ENCODE results near the gene SMURF1. TPM values are rescaled to one million over a fixed set of nuclear protein-coding genes. Genes with fewer than 3 reads are reported as not detected.

The SMURF1 gene
- total RNA-seq, 1 experiment from 2014 or later: 25.0 TPM

- H3K27me3 ChIP-seq: no peaks in the 10 kb centered on the region
- no peak overlapping the region for H3K27ac ChIP-seq
- no peaks in the 10 kb centered on the region for H3K4me1 ChIP-seq
- no peaks in the 10 kb centered on the region for H3K9me3 ChIP-seq (replicated peaks)
- H3K36me3 ChIP-seq: peaks cover 61% of the 10 kb centered on the region
- H3K4me3 ChIP-seq: no peak overlapping the region
- no peak for DNase-seq
Observed at GRCh38 chr7:99013266-99014112, 130.4 kb downstream of the SMURF1 start.

DNA sequence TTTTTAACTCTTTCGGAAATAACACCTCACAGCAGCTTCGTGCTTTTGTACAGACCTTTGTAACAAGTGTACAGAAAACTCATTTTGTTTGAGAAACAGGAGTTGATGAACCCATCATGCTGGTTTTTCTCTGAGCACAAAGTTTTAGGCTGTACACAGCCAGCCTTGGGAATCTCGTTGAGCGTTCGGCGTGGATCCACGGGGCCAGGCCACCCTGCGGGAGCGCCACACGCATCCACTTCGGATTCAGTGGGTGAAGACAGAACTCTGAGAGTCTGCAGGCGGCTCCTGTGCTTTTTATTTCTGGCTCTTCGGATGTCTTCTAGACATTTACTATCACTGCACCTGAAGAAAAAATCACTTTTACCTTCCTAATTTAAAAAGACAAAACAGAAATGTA is 131.2 kb downstream of the SMURF1 start:
- Histone ChIP-seq H3K27me3 (no peaks in the 10 kb centered on the region), H3K4me1 (no peaks in the 10 kb centered on the region), H3K4me3 (no peak overlapping the region), H3K27ac (no peak overlapping the region), H3K9me3 (replicated peaks) (no peaks in the 10 kb centered on the region), H3K36me3 (peaks cover 65% of the 10 kb centered on the region)
- DNase-seq: no peak

DNA sequence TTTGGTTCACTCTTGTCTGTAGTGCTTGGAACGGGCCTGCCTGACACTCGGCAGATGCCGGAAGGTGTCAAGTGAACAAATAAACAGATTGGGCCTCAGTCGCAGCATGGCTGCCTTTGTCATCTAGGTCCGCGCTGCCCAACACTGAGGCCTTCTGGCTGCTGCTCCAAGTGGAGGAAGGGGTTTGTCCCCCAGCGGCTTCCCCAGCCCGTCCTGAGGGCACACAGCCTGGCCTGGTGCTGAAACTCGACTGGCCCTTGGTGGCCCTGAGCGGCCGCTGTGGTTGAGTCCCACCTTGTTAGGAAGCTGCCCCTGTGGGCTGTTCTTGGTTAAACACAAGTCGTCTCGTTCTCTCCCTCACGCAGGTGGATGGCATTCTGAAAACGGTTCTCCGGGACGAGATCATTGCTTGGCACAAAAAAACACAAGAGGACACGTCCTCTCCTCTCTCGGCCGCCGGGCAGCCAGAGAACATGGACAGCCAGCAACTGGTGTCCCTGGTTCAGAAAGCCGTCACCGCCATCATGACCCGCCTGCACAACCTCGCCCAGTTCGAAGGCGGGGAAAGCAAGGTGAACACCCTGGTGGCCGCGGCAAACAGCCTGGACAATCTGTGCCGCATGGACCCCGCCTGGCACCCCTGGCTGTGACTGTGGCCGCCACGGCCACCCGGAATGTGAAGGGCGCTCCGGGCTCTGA is 132.1 kb downstream of the SMURF1 start:
- H3K4me3 ChIP-seq: no peak overlapping the region
- no peak for DNase-seq
- no peaks in the 10 kb centered on the region for H3K4me1 ChIP-seq
- H3K27ac ChIP-seq: no peak overlapping the region
- no peaks in the 10 kb centered on the region for H3K9me3 ChIP-seq (replicated peaks)
- H3K27me3 ChIP-seq: no peaks in the 10 kb centered on the region
- H3K36me3 ChIP-seq: peaks cover 70% of the 10 kb centered on the region

DNA sequence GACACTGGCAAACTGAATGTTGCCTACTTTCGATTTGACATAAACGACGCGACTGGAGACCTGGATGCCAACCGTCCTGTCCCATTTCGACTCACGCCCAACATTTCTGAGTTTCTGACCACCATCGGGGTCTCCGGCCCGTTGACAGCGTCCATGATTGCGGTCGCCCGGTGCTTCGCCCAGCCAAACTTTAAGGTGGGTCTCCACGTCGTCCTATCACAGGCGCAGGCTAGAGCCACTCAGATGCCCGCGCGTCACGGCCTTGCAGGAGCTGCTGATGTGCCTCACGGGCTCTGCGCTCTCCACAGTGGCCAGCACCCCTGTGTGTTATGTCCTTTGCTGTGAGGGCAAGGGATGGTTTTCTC is 132.6 kb downstream of the SMURF1 start:
- Histone ChIP-seq H3K4me1 (no peaks in the 10 kb centered on the region), H3K9me3 (replicated peaks) (no peaks in the 10 kb centered on the region), H3K36me3 (peaks cover 75% of the 10 kb centered on the region), H3K27me3 (no peaks in the 10 kb centered on the region), H3K4me3 (no peak overlapping the region), H3K27ac (no peak overlapping the region)
- no peak for DNase-seq

DNA sequence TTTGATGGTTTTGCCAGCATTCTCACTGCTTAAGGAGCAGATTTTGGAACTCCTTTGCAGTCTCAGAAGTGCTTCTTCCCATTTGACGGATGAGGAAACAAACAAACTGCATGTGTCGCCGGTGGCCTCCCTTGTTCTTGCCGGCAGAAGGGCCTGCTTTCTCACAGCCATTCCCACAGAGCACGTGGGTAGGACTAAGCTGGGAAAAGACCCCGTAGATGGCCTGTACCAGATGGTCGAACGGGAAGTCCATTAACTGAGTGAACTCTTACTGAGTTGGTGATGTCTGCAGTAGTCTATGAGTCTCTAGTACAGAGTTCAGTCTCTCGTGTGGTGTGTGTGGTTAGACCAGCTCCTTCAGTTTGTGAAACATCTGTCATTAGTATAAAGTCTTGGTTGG is 133.6 kb downstream of the SMURF1 start:
- H3K27ac ChIP-seq: no peak overlapping the region
- H3K4me1 ChIP-seq: no peaks in the 10 kb centered on the region
- no peak overlapping the region for H3K4me3 ChIP-seq
- H3K9me3 ChIP-seq (replicated peaks): no peaks in the 10 kb centered on the region
- H3K36me3 ChIP-seq: peaks cover 73% of the 10 kb centered on the region
- DNase-seq: no peak
- H3K27me3 ChIP-seq: no peaks in the 10 kb centered on the region

GRCh38 chr7:99008921-99009530 is 134.9 kb downstream of the SMURF1 start:
- Histone ChIP-seq H3K36me3 (peaks cover 76% of the 10 kb centered on the region), H3K27me3 (no peaks in the 10 kb centered on the region)

DNA sequence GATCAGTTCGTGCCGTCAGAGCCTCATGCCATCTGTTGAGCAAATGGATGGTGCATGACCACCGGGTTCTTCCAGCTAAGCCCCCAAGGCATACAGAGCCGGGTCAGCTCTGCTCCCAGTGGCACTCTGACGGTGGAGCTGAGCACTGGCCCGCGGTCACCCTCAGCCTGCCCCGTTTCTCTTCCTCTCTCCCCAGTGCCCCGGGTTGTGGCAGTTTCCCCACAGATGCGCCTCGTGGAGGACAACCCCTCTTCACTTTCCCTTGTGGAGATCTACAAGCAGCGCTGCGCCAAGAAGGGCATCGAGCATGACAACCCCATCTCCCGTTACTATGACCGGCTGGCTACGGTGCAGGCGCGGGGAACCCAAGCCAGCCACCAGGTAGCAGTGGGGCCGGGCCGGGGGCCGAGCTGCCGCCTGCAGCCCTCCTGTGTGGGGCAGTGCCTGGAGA is 135.7 kb downstream of the SMURF1 start:
- H3K4me3 ChIP-seq: no peak overlapping the region
- no peak overlapping the region for H3K27ac ChIP-seq
- H3K27me3 ChIP-seq: no peaks in the 10 kb centered on the region
- peaks cover 71% of the 10 kb centered on the region for H3K36me3 ChIP-seq
- H3K9me3 ChIP-seq (replicated peaks): no peaks in the 10 kb centered on the region
- no peaks in the 10 kb centered on the region for H3K4me1 ChIP-seq
- no peak for DNase-seq

More at GRCh38 chr7:99008921-99009530, 134.9 kb downstream of the SMURF1 start:
- Histone ChIP-seq H3K9me3 (replicated peaks) (no peaks in the 10 kb centered on the region), H3K4me3 (no peak overlapping the region), H3K27ac (no peak overlapping the region), H3K4me1 (no peaks in the 10 kb centered on the region)
- no peak for DNase-seq

DNA sequence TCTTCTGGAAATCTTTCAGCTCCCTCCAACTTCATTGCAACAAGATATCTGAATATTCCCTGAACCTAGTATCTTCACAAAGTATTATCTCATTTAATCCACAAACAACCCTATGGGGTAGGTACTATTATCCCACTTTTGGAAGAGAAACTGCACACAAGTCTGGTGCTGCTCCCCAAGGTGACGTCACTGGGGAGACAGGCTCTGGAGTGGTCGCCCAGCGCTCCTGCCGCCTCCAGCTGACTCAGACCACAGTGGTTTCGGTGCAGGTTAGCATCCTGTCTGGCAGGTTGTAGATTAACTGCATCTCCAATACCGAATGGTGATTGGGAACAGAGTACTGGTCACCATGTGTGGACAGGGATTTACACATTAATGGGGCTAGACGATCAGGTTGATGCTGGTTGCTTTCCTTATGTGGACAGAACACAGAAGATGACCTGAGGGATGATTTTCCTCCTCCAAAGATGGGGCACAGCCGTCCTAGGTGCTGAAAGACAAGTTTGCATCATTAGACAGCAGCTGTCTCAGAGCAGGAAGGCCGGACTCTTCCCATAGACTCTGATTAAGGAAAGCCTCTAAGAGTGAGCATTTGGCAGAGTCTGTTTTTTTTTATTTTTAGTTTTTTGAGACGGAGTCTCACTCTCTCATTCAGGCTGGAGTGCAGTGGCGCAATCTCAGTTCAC is 137.0 kb downstream of the SMURF1 start:
- Histone ChIP-seq H3K27ac (no peak overlapping the region), H3K9me3 (replicated peaks) (no peaks in the 10 kb centered on the region), H3K36me3 (peaks cover 63% of the 10 kb centered on the region), H3K4me3 (no peak overlapping the region), H3K27me3 (no peaks in the 10 kb centered on the region), H3K4me1 (no peaks in the 10 kb centered on the region)
- no peak for DNase-seq

GRCh38 chr7:99005776-99006175 is 138.1 kb downstream of the SMURF1 start:
- Histone ChIP-seq H3K27me3 (no peaks in the 10 kb centered on the region), H3K4me1 (no peaks in the 10 kb centered on the region), H3K9me3 (replicated peaks) (no peaks in the 10 kb centered on the region), H3K4me3 (no peak overlapping the region), H3K36me3 (peaks cover 63% of the 10 kb centered on the region), H3K27ac (no peak overlapping the region)
- DNase-seq: no peak

GRCh38 chr7:99004781-99005500 is 139.0 kb downstream of the SMURF1 start:
- H3K27ac ChIP-seq: no peak overlapping the region
- H3K4me3 ChIP-seq: no peak overlapping the region
- no peaks in the 10 kb centered on the region for H3K9me3 ChIP-seq (replicated peaks)
- peaks cover 60% of the 10 kb centered on the region for H3K36me3 ChIP-seq
- H3K4me1 ChIP-seq: no peaks in the 10 kb centered on the region
- H3K27me3 ChIP-seq: no peaks in the 10 kb centered on the region
- DNase-seq: no peak

GRCh38 chr7:99004216-99004615 is 139.7 kb downstream of the SMURF1 start:
- Histone ChIP-seq H3K36me3 (peaks cover 63% of the 10 kb centered on the region), H3K4me1 (no peaks in the 10 kb centered on the region), H3K27me3 (no peaks in the 10 kb centered on the region), H3K4me3 (no peak overlapping the region), H3K9me3 (replicated peaks) (no peaks in the 10 kb centered on the region), H3K27ac (no peak overlapping the region)
- no peak for DNase-seq

DNA sequence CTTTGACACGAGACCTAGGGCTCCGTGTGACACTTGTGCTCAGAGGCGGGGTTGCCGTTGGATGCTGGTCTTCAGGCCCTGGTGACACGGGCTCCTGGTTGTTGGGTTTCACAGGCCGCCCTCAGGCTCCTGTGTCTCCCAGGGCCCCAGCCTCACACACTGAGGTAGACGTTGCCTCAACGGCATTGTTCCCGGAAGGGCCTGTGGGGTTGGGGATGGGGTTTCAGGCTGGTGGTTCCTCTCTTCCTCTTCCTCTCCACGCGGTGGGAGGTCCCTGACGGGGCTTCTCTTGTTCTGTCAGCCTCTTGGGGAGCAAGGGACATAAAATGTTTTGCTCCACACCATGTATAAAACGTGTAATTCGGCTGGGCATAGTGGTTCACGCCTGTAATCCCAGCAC is 140.5 kb downstream of the SMURF1 start:
- Histone ChIP-seq H3K27ac (no peak overlapping the region), H3K4me3 (no peak overlapping the region), H3K4me1 (no peaks in the 10 kb centered on the region), H3K36me3 (peaks cover 56% of the 10 kb centered on the region), H3K9me3 (replicated peaks) (no peaks in the 10 kb centered on the region), H3K27me3 (no peaks in the 10 kb centered on the region)
- no peak for DNase-seq

- Histone ChIP-seq H3K9me3 (replicated peaks) (no peaks in the 10 kb centered on the region), H3K4me1 (no peaks in the 10 kb centered on the region), H3K27ac (no peak overlapping the region), H3K27me3 (no peaks in the 10 kb centered on the region), H3K36me3 (peaks cover 51% of the 10 kb centered on the region), H3K4me3 (no peak overlapping the region)
- DNase-seq: no peak
Observed at GRCh38 chr7:99002827-99003212, 141.1 kb downstream of the SMURF1 start.

DNA sequence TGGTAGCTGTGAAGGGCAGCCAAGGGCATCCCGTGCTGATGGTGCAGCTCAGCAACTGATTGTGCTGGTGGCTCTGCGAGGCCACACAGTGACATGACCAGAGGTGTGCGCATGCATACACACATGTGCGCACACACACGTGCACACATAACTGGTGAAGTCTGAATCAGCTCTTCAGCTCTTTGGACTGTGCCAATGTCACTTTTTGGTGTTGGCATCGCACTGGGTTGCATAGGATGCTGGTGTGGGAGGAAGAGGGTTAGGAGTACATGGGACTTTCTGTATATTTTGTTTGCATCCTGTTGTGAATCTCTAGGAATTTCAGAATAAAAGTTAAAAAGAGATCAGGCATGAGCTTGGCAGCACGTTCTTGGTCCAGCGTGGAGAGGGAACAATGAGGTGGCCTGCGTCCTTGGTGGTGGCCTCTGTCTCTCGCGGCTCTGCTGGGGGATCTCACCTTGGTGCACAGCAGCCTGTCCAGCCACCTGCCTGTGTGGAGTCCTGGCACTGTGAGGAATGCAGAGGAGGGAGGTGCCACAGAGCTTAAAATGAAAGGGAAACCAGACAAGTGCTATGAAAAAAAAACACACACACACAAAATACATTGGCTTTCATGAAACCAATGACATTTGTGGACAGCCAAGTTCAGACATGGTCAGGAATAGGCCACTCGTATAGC is 141.6 kb downstream of the SMURF1 start:
- Histone ChIP-seq H3K4me1 (no peaks in the 10 kb centered on the region), H3K4me3 (no peak overlapping the region), H3K27ac (no peak overlapping the region), H3K36me3 (peaks cover 53% of the 10 kb centered on the region), H3K27me3 (no peaks in the 10 kb centered on the region), H3K9me3 (replicated peaks) (no peaks in the 10 kb centered on the region)
- no peak for DNase-seq
